ENCODE results near the gene GALNS. TPM values are rescaled to one million over a fixed set of nuclear protein-coding genes. Genes with fewer than 3 reads are reported as not detected.

Gene GALNS
- total and polyA plus RNA-seq, 2 donors (not counting 1 experiment from before 2014, with no cell fraction given) = 10.6 to 29.6 TPM

DNA sequence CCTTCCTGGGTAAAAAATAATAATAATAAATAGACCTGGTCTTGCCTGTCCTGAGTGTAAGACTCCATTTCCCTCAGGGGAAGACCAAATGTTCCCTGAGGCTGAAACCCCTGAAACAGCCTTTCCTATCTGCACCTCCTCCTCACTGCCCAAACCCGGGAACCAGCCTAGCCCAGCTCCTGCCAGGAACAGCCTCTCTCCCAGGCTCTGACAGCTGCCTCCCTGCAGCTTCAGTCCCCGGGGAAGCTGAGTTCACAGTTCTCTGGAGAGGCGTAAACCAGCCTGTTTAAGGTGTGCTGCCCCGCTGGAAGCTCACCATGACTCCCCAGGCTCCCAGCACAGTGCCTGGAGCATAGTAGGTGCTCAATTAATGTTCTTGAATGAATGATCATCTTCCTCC lies 60.5 kb downstream of the GALNS start:
- no peaks in the 10 kb centered on the region for H3K4me1 ChIP-seq (ENCODE audit: control insufficient read depth, extremely low read depth, insufficient read depth, low read length)
- no peak overlapping the region for H3K4me2 ChIP-seq (ENCODE audit: extremely low read depth, insufficient read depth, low read length)
- no peaks in the 10 kb centered on the region for H3K9me3 ChIP-seq (ENCODE audit: control insufficient read depth, insufficient read depth, low read depth, low read length)
- H3K9ac ChIP-seq (ENCODE audit: insufficient read depth, low read length) = no peak overlapping the region
- DNase-seq (ENCODE audit: low read depth in 2 of 2) = no peak
- TF ChIP-seq EZH2 (IDR thresholded peaks at IDR 0.05; ENCODE audit: low read length, missing control alignments) = no peak
- TF ChIP-seq, protein P1, sequence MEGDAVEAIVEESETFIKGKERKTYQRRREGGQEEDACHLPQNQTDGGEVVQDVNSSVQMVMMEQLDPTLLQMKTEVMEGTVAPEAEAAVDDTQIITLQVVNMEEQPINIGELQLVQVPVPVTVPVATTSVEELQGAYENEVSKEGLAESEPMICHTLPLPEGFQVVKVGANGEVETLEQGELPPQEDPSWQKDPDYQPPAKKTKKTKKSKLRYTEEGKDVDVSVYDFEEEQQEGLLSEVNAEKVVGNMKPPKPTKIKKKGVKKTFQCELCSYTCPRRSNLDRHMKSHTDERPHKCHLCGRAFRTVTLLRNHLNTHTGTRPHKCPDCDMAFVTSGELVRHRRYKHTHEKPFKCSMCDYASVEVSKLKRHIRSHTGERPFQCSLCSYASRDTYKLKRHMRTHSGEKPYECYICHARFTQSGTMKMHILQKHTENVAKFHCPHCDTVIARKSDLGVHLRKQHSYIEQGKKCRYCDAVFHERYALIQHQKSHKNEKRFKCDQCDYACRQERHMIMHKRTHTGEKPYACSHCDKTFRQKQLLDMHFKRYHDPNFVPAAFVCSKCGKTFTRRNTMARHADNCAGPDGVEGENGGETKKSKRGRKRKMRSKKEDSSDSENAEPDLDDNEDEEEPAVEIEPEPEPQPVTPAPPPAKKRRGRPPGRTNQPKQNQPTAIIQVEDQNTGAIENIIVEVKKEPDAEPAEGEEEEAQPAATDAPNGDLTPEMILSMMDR (conservative IDR thresholded peaks at IDR 0.05 in 1 of 2, IDR thresholded peaks at IDR 0.05 in 1 of 2; ENCODE audit: low read depth in 1 of 2, low read length in 2 of 2) = no peak
- H3K4me3 ChIP-seq (replicated peaks in 1 of 4; ENCODE audit: control extremely low read depth in 1 of 4, insufficient read depth in 1 of 4, low read depth in 3 of 4, low read length in 4 of 4) = no peak overlapping the region
- H3K27ac ChIP-seq (ENCODE audit: insufficient read depth, low read length) = no peak overlapping the region
- H3K36me3 ChIP-seq (ENCODE audit: control insufficient read depth, insufficient read depth, low read length) = no peaks in the 10 kb centered on the region
- H2AFZ ChIP-seq (ENCODE audit: low read length) = no peak overlapping the region
- H3K79me2 ChIP-seq (ENCODE audit: control insufficient read depth, insufficient read depth, low read length) = no peaks in the 10 kb centered on the region
- H4K20me1 ChIP-seq (ENCODE audit: control insufficient read depth, extremely low read depth, insufficient read depth, low read length) = no peaks in the 10 kb centered on the region
- H3K27me3 ChIP-seq (ENCODE audit: control insufficient read depth, insufficient read depth, low read length) = no peaks in the 10 kb centered on the region

DNA sequence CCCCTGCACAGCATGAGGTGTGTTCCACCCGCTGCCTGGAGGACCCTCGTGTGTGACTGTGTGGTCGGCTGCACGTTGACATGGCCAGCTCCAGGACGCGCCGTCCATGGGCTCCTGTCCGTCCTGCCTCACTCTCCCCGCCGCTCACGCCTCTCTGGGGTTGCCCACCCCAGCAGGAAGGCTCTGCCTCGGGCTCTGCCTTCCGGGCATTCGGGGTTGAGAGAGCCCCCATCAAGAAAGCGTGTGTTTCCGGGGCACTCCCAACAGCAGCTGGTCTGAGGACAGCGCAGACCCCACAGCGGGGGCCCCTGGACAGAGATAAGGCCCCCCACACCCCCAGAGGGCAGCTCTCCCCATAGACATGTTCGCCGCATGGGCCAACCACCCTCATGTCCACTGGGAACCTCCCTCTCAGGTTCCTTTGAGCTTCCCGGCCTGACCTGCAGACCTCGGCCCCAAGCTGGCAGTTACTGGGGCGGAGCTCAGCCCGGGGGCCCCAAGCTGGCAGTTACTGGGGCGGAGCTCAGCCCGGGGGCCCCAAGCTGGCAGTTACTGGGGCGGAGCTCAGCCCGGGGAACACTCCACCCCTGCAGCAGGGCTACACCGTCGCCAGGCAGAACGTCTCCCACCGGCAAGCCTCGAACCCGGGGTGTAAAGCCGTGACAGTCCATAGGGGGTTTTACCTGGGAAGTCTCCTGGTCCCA lies 63.3 kb downstream of the GALNS start:
- peaks cover 3% of the 10 kb centered on the region for H3K4me1 ChIP-seq (ENCODE audit: control insufficient read depth, extremely low read depth, insufficient read depth, low read length)
- DNase-seq (ENCODE audit: low read depth in 2 of 2) = no peak
- no peaks in the 10 kb centered on the region for H3K36me3 ChIP-seq (ENCODE audit: control insufficient read depth, insufficient read depth, low read length)
- H3K4me3 ChIP-seq (replicated peaks in 1 of 4; ENCODE audit: control extremely low read depth in 1 of 4, insufficient read depth in 1 of 4, low read depth in 3 of 4, low read length in 4 of 4) = no peak overlapping the region
- no peaks in the 10 kb centered on the region for H4K20me1 ChIP-seq (ENCODE audit: control insufficient read depth, extremely low read depth, insufficient read depth, low read length)
- H3K9ac ChIP-seq (ENCODE audit: insufficient read depth, low read length) = no peak overlapping the region
- H3K27me3 ChIP-seq (ENCODE audit: control insufficient read depth, insufficient read depth, low read length) = no peaks in the 10 kb centered on the region
- no peak for TF ChIP-seq EZH2 (IDR thresholded peaks at IDR 0.05; ENCODE audit: low read length, missing control alignments)
- TF ChIP-seq, protein P1 (conservative IDR thresholded peaks at IDR 0.05 in 1 of 2, IDR thresholded peaks at IDR 0.05 in 1 of 2; ENCODE audit: low read depth in 1 of 2, low read length in 2 of 2) = no peak
- no peaks in the 10 kb centered on the region for H3K79me2 ChIP-seq (ENCODE audit: control insufficient read depth, insufficient read depth, low read length)
- H3K9me3 ChIP-seq (ENCODE audit: control insufficient read depth, insufficient read depth, low read depth, low read length) = no peaks in the 10 kb centered on the region
- no peak overlapping the region for H3K27ac ChIP-seq (ENCODE audit: insufficient read depth, low read length)
- no peak overlapping the region for H3K4me2 ChIP-seq (ENCODE audit: extremely low read depth, insufficient read depth, low read length)
- no peak overlapping the region for H2AFZ ChIP-seq (ENCODE audit: low read length)

DNA sequence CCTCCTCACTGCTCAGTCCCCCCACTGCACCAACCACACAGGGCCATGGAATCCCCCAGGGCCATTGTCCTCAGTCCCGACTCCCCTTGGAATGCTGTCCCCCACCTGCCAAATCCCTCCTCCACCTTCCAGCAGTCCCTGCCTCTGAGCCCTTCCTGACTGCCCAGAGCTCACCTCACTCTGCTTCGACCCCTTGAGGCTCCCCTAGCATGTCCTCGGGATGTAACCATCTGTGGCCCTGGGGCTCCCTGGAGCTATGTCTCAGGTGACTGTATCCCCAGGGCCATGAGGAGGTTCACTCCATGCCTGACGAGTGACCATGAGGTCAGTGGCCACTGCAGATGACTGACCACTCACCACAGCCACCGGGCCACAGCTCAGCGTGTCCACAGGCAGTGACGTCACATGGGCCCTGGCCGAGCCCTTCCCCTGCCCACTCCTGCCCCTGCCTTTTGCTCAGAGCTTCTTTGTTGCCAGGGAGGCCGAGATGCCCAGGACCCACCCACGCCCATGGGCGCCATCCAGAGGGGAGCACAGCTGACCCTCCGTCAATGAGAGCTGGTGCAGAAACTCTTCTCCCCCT lies 64.0 kb downstream of the GALNS start:
- no peak overlapping the region for H3K27ac ChIP-seq (ENCODE audit: insufficient read depth, low read length)
- H2AFZ ChIP-seq (ENCODE audit: low read length) = no peak overlapping the region
- no peak overlapping the region for H3K4me2 ChIP-seq (ENCODE audit: extremely low read depth, insufficient read depth, low read length)
- H3K9ac ChIP-seq (ENCODE audit: insufficient read depth, low read length) = no peak overlapping the region
- peaks cover 3% of the 10 kb centered on the region for H3K4me1 ChIP-seq (ENCODE audit: control insufficient read depth, extremely low read depth, insufficient read depth, low read length)
- H3K4me3 ChIP-seq (replicated peaks in 1 of 4; ENCODE audit: control extremely low read depth in 1 of 4, insufficient read depth in 1 of 4, low read depth in 3 of 4, low read length in 4 of 4) = no peak overlapping the region
- no peak for TF ChIP-seq EZH2 (IDR thresholded peaks at IDR 0.05; ENCODE audit: low read length, missing control alignments)
- TF ChIP-seq, protein P1 (conservative IDR thresholded peaks at IDR 0.05 in 1 of 2, IDR thresholded peaks at IDR 0.05 in 1 of 2; ENCODE audit: low read depth in 1 of 2, low read length in 2 of 2) = no peak
- no peaks in the 10 kb centered on the region for H3K27me3 ChIP-seq (ENCODE audit: control insufficient read depth, insufficient read depth, low read length)
- no peaks in the 10 kb centered on the region for H4K20me1 ChIP-seq (ENCODE audit: control insufficient read depth, extremely low read depth, insufficient read depth, low read length)
- H3K79me2 ChIP-seq (ENCODE audit: control insufficient read depth, insufficient read depth, low read length) = no peaks in the 10 kb centered on the region
- DNase-seq (ENCODE audit: low read depth in 2 of 2) = no peak
- no peaks in the 10 kb centered on the region for H3K9me3 ChIP-seq (ENCODE audit: control insufficient read depth, insufficient read depth, low read depth, low read length)
- no peaks in the 10 kb centered on the region for H3K36me3 ChIP-seq (ENCODE audit: control insufficient read depth, insufficient read depth, low read length)
